Kidney epithelial cell (primary cell): ENCODE data around the gene CHST11. TPM values are rescaled to one million over a fixed set of nuclear protein-coding genes. Genes with fewer than 3 reads are reported as not detected.
"Not testable (repeated sequence)": the region's sequence is repeated elsewhere in the genome, so short reads cannot be mapped to it uniquely, and the experiment has no call there.

ENCODE experiments used
- DNase-seq: peaks from one replicate; pipeline ENCODE4 v3.0.0-alpha.2; 2010; ENCODE audit warnings: low read depth
- H3K27me3 ChIP-seq: 2 replicates; pipeline ENCODE4 v1.6.0; 2011; ENCODE audit warnings: low read length; ENCODE audit not compliant: control insufficient read depth, insufficient read depth
- H3K36me3 ChIP-seq: 2 replicates; pipeline ENCODE4 v1.5.1; 2011; ENCODE audit warnings: low read length; ENCODE audit not compliant: control insufficient read depth, insufficient read depth
- H3K4me3 ChIP-seq: 2 replicates; pipeline ENCODE4 v1.5.1; 2011; ENCODE audit warnings: low read depth, mild to moderate bottlenecking, control low read depth, low read length
- total RNA-seq: library from RNA; depleted of rRNA; stranded (reverse); fragments of >200 nt; gene quantifications from 2 replicates; pipeline ENCODE4 v1.2.3, GENCODE V29; 2015
- TF ChIP-seq, protein P1 (sequence below): IDR thresholded peaks from 2 replicates; pipeline ENCODE4 v1.5.1; 2011; ENCODE audit warnings: mild to moderate bottlenecking, moderate library complexity, low read length, control low read depth, inconsistent platforms; ENCODE audit not compliant: insufficient read depth, poor library complexity, severe bottlenecking

Gene CHST11
- total RNA-seq, 1 donor from 2014 or later, result 32.6 TPM

DNA sequence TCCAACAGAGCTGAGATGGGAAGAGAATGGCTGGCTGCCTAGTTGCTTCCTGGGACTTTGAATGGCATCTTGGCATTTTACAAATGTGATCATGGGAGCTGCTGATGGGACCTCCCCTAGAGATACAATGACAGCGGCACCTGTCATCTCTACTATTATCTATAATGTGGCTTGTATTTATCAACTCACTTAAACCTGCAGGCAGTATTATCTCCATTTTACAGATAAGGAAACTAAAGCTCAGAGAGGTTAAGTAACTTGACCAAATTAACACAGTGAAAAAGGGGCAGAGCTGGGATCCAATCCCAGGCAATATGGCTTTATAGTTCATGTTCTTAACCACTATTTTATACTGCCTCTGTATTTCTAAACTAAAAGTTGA, 111.7 kb downstream of the CHST11 start:
- TF ChIP-seq, protein P1, sequence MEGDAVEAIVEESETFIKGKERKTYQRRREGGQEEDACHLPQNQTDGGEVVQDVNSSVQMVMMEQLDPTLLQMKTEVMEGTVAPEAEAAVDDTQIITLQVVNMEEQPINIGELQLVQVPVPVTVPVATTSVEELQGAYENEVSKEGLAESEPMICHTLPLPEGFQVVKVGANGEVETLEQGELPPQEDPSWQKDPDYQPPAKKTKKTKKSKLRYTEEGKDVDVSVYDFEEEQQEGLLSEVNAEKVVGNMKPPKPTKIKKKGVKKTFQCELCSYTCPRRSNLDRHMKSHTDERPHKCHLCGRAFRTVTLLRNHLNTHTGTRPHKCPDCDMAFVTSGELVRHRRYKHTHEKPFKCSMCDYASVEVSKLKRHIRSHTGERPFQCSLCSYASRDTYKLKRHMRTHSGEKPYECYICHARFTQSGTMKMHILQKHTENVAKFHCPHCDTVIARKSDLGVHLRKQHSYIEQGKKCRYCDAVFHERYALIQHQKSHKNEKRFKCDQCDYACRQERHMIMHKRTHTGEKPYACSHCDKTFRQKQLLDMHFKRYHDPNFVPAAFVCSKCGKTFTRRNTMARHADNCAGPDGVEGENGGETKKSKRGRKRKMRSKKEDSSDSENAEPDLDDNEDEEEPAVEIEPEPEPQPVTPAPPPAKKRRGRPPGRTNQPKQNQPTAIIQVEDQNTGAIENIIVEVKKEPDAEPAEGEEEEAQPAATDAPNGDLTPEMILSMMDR, result no peak
- Histone ChIP-seq H3K4me3 (no peak overlapping the region), H3K36me3 (no peaks in the 10 kb centered on the region), H3K27me3 (no peaks in the 10 kb centered on the region)
- no peak for DNase-seq

DNA sequence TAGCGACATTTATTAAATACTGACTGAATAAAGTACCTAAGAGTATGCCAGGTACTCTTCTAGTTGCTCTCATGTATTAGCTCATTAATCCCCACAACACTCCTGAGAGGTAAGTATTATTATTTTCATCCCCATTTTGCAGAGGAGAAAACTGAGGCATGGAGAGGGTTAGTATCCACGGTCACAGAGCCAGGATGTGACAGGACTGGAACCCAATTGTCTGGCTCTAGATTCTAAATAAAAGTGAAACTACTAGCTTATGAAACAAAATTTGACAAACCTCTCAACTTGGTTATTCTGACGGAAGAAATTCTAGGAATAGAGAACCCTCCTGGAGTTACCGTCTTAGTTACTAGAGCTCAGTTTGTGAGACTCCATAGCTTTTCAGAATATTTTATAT, 112.2 kb downstream of the CHST11 start:
- Histone ChIP-seq H3K27me3 (no peaks in the 10 kb centered on the region), H3K4me3 (no peak overlapping the region), H3K36me3 (no peaks in the 10 kb centered on the region)
- TF ChIP-seq, protein P1, result no peak
- DNase-seq, result no peak

DNA sequence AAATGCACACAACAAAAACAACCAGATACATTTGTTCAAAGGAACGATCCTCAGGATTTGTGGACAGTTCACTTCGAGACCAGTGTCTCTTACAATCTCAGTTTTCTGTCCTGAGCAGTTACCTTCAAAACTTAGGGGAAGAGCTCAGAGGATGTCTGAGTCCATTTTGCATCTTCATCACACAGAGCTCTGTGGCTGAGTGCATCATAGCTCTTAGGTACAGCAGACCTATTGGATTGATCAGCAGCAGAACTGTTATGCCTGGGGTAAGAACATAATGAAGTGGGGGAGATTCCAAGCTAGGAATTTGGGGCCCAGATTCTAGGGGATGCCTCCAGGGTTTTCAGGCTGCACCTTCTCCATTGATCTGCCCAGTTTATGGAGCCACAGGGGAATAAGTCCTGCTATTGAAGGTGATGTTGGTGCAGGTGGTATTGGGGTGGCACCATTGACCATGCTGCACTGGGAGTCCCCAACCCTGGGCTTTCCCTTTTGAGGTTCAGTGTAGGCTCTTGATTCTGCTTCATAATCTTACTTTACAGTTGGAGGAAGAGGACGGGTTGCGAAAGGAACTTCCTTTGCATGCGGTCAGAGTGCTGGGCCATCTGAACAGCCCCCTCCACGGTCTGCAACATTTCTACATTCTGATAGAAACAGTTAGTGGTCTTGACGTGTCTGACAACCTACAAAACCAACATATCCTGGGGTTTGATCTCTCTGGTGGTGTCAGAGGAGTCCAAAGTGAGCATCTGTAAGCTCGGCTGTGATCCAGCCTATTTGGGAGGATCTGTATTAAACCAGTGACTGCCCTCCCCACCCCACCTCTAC, 112.8 kb downstream of the CHST11 start:
- H3K27me3 ChIP-seq, result no peaks in the 10 kb centered on the region
- H3K36me3 ChIP-seq, result no peaks in the 10 kb centered on the region
- TF ChIP-seq, protein P1, result no peak
- DNase-seq, result no peak
- no peak overlapping the region for H3K4me3 ChIP-seq

DNA sequence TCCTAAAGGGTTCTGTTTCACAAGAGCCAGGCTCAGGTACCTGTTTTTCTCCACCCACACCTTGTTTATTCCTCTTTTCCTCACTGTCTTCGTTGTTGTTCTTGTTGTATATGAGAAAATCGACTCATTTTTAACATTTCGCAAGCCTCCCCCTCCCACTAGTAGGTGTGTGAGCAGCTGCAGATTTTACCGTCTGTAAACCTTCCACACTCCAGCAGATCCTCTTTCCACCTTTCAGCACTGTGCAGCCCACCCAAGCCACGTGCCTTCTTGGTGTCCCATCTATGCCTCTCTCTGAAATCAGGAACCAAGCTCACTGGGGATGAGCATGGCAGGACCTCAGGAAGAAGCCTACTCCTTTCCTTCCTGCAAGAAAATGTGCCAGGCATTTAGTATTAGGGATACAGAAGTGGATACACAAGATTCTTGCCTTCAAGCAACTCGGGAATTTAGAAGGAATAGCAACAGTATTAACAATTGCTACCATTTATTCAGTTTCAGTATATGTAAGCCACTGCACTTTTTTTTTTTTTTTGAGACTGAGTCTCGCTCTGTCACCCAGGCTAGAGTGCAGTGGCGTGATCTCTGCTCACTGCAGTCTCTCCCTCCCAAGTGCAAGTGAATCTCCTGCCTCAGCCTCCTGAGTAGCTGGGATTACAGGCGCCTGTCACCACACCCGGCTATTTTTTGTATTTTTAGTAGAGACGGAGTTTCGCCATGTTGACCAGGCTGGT, 113.6 kb downstream of the CHST11 start:
- H3K4me3 ChIP-seq, result no peak overlapping the region
- TF ChIP-seq, protein P1, result no peak
- H3K36me3 ChIP-seq, result no peaks in the 10 kb centered on the region
- no peaks in the 10 kb centered on the region for H3K27me3 ChIP-seq
- DNase-seq, result no peak

DNA sequence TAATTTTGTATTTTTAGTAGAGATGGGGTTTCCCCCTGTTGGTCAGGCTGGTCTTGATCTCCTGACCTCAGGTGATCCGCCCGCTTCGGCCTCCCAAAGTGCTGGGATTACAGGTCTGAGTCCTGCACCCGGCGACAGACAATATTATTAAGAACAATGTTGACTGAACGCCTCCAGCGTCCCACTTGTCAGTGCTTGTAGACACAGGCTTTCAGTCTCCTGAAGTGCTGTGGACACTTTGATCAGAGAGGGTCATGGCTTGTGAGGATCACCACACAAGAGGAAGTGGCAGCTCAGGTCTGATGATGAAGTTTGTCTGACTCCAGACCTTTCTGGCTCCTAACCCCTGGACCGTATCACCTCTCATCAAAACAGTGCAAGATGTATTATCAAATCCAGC, 114.6 kb downstream of the CHST11 start:
- TF ChIP-seq, protein P1, result no peak
- Histone ChIP-seq H3K36me3 (no peaks in the 10 kb centered on the region), H3K27me3 (no peaks in the 10 kb centered on the region), H3K4me3 (no peak overlapping the region)
- no peak for DNase-seq

DNA sequence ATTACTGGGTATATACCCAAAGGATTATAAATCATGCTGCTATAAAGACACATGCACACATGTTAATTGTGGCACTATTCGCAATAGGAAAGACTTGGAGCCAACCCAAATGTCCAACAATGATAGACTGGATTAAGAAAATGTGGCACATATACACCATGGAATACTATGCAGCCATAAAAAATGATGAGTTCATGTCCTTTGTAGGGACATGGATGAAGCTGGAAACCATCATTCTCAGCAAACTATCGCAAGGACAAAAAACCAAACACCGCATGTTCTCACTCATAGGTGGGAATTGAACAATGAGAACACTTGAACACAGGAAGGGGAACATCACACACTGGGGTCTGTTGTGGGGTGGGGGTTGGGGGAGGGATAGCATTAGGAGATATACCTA, 117.6 kb downstream of the CHST11 start:
- not testable (repeated sequence) for H3K27me3 ChIP-seq, DNase-seq, H3K4me3 ChIP-seq, H3K36me3 ChIP-seq

DNA sequence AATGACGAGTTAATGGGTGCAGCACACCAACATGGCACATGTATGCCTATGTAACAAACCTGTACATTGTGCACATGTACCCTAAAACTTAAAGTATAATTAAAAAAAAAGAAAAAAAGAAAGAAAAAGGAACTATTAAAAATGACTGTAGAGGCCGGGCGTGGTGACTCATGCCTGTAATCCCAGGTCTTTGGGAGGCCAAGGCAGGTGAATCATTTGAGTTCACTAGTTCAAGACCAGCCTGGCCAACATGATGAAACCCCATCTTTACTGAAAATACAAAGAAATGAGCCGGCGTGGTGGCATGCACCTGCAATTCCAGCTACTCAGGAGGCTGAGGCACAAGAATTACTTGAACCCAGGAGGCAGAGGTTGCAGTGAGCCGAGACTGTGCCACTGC, 118.0 kb downstream of the CHST11 start:
- not testable (repeated sequence) for H3K27me3 ChIP-seq, H3K4me3 ChIP-seq, H3K36me3 ChIP-seq, DNase-seq
